GM18511 (cell line): Measurements from ENCODE around the gene GAREM1.

Experiments used
- ATAC-seq: cut with Tn5 transposase; IDR thresholded peaks from one replicate; pipeline ENCODE4 v1.9.1; 2021; ENCODE audit warnings: mild to moderate bottlenecking, moderate library complexity; ENCODE audit not compliant: unreplicated experiment

Gene GAREM1

DNA sequence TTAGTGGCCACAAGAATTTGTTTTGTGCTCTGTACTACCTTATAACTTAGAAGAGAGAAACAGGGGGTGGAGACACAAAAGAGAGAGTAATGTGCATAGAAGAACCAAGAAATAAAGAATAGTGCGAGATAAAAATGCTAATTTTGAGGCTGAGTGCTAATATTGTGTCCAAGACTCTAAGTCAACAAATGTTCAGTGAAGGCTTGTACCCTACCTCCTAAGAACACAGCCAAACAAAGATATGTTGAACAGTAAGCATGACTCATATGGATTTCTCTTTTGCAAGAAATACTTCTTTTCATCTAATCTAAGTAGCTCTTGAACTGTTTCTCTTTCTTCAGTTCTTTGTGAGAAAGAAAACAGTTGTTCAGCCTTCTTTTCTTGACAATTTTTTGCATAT is 45.2 kb downstream of the GAREM1 start:
- no peak for ATAC-seq

- no peak for ATAC-seq
Observed at GRCh38 chr18:32424696-32425095, 46.0 kb downstream of the GAREM1 start.

- ATAC-seq = no peak
Observed at GRCh38 chr18:32422978-32423740, 47.5 kb downstream of the GAREM1 start.

DNA sequence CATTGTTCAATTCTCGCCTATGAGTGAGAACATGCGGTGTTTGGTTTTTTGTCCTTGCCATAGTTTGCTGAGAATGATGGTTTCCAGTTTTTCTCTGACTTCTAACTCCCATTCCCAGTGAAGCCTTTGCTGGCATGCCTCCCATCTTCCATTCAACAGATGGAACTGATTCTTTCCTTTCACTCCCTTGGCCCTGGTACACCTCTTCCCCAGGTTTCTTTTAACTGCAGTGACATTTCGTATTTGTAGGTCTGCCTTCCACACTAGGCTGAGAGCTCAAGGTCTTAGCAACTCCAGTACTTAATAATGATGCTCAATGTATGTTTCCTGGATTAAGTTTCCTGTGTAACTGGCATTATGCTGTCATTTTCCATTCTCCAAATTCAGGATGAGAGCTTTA is 48.5 kb downstream of the GAREM1 start:
- no peak for ATAC-seq

- ATAC-seq = no peak
Observed at GRCh38 chr18:32420084-32420750, 50.5 kb downstream of the GAREM1 start.

DNA sequence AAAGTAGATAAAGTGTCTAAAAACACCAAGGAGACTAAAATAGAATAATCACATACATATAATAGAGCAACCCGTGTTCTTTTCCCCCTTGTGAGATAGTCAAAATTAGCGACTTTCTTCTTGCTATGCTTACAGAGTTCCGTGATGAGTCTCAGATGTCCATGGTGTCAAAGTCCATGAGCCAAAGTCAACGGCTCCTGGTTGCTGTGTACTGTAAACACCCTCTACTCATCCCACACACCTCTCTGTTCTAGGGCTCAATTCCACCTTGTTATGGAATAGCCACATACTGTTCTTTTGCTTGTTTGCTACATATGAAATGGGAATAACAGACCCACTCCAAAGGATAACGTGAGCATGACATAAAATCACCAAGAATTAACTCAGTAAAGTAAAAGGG is 52.5 kb downstream of the GAREM1 start:
- no peak for ATAC-seq

DNA sequence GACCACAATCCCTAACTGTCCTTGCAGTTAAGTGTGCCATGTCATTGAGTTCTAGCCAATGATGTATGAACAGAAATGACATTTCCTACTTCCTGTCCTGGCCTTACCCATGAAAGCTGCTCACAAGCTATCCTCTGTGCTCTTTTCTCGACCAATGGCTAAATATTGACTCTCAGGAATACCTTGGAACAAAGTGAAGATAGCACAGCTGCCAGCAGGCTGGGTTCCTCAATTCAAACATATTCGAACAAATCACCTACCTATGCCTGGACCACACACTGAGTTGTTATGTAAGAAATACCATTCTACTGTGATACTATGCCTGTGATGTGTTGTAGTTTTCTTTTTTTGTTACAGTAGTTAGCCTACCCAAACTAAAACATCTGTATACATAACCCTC is 65.1 kb downstream of the GAREM1 start:
- ATAC-seq = no peak

DNA sequence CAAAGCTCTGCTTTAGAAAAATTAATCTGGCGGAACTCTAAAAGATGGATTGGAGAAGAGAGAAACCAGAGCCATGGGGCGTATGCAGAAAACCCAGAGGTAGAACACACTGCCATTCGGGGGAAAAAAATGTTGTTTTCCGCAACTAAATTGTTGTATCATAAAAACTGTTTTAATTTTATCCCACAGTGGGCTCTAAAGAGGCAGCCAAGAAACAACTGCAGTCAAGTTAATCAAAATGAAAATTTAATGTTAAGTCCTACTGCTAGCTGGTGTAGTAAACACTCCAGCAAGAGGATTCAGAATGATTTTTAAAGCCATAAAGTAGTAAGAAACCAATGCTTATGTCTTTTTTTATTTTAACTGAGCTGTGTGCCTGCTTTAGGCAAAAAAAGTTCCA is 69.1 kb downstream of the GAREM1 start:
- no peak for ATAC-seq

- no peak for ATAC-seq
Observed at GRCh38 chr18:32393407-32393806, 77.3 kb downstream of the GAREM1 start.

- no peak for ATAC-seq
Observed at GRCh38 chr18:32391126-32391525, 79.6 kb downstream of the GAREM1 start.

DNA sequence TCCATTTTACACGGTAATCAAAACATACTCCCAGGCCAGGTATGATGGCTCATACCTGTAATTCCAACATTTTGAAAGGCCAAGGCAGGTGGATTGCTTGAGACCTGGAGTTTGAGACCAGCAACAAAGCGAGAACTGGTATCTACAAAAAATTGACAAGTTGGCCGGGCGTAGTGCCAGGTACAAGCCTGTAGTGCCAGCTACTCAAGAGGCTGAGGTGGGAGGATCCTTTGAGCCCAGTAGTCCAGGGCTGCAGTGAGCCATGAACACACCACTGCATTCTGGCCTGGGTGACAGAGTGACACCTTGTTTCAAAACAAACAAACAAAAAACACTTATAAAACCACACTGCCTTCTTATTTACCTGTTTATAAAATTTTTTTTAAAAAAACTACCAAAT is 80.8 kb downstream of the GAREM1 start:
- no peak for ATAC-seq

DNA sequence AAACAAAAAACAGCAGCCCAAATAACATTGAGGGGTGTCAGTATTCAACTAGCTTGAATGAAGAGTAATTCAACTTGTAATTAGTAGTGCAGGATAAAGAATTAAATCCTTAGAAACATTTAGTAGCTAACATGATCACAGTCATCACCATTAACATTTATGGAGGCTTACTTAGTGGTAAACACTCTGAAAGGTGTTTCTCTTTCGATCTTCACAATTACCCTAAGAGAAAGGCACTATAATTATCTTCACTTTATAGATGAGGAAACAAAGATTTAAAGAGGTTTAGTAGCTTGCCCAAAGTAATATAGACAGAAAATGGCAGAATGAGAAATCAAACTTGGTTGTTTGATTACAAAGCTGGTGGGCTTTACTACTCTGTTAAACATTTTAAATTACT is 81.5 kb downstream of the GAREM1 start:
- no peak for ATAC-seq

- no peak for ATAC-seq
Observed at GRCh38 chr18:32386471-32386870, 84.2 kb downstream of the GAREM1 start.

GRCh38 chr18:32383050-32383819 is 87.4 kb downstream of the GAREM1 start:
- no peak for ATAC-seq

DNA sequence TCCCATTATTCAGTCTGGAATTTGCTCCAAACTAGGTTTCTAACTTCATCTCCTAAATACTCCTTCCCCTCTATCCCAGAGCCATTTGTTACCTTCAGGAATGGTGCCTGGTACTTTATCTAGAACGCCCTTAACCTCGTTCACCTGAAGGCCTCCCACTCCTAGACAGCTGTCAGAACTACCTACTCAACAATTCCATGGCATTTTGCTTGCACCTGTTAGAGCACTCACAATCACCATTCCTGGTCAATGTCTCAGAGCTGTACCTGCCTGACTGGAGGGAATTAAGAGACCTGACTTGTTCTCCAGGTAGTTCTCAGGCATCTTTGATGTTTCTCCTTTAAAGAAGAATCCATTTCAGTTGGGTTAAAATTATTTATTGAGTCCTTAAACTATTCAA is 88.9 kb downstream of the GAREM1 start:
- ATAC-seq = no peak

DNA sequence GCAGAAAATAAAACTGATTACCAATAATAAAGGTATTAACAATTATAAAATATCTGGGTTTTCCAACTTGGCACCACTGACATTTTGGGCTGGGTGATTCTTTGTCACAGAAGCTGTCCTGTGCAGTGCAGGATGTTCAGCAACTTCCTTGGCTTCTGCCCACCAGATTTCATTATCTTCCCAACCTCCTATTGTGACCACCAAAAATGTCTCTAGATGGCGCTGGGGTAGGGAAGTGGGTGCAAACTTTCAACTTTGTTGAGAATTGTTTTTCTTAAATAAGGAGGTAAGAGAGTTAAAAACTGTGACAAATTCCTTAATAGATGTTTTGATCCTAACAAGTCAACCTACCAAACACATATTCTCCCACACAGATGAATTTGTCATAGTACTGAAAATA is 90.1 kb downstream of the GAREM1 start:
- ATAC-seq = no peak

DNA sequence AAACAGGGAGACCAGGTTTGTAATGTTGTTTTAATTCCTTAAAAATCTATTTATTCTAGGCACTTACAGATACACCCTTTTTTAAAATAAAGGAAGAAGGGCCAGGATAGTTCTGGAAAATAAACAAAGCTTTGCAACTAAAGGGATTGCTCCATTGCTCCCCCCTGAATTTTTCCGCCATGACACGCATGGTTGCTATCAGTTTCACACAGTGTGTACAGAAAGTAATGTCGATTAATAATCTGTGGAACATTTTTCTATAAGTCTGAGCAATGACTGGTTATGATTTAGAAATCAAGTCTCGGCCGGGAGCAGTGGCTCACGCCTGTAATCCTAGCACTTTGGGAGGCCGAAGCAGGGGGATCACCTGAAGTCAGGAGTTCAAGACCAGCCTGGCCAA is 90.8 kb downstream of the GAREM1 start:
- ATAC-seq = no peak

DNA sequence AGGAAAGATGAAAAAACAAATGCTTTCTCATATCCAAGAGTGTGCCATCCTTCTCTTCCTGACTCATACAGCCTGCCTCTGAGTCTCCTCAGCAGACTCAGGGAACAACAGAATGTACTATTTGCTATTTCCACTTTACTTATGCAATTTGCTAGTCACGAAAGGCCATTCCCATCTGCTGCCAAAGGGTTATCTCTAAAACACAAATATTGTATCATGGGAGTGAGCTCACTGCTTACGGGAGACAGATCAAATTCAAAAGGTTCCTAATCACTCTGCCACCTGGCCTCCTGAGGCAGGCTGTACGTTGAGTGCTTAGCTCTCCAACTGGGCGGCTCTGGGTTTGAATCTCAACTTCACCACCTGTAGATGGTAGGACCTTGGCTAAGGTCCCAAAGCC is 92.0 kb downstream of the GAREM1 start:
- no peak for ATAC-seq

- no peak for ATAC-seq
Observed at GRCh38 chr18:32373995-32374394, 96.7 kb downstream of the GAREM1 start.

GRCh38 chr18:32373505-32373904 is 97.2 kb downstream of the GAREM1 start:
- no peak for ATAC-seq

GRCh38 chr18:32372381-32373061 is 98.2 kb downstream of the GAREM1 start:
- ATAC-seq = no peak

DNA sequence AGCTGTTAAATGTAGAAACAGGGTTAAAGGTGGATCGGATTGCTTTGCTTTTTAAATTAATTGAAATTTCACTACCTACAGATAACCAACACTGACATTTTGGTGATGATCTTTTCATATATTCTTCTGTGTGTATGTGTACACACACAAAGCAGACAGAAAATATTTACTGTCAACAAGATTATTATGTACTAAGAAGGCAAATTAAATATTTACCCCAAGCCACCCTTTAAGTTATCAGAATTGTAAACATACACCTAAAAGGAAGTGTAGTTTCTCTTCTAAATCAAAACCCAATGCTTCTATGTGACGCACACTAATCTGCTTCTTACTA is 98.7 kb downstream of the GAREM1 start:
- no peak for ATAC-seq
